Fibroblast of villous mesenchyme (primary cell): Measurements from ENCODE around the gene TTI1. TPM values are rescaled to one million over a fixed set of nuclear protein-coding genes. Genes with fewer than 3 reads are reported as not detected.

ENCODE experiments used
- DNase-seq: peaks from one replicate; pipeline ENCODE4 v3.0.0-alpha.2; 2010; ENCODE audit warnings: low read depth
- H3K4me3 ChIP-seq: 2 replicates; pipeline ENCODE4 v1.5.1; 2011; ENCODE audit warnings: low read depth, mild to moderate bottlenecking, low read length
- CTCF ChIP-seq: IDR thresholded peaks from 2 replicates; pipeline ENCODE4 v1.5.1; 2012; ENCODE audit warnings: low read depth, mild to moderate bottlenecking, low read length; ENCODE audit not compliant: insufficient read depth
- total RNA-seq: library from RNA; depleted of rRNA; stranded (reverse); fragments of >200 nt; gene quantifications from 2 replicates; pipeline ENCODE4 v1.2.3, GENCODE V29; 2012

Gene TTI1
- total RNA-seq, 1 donor: 24.2 TPM

GRCh38 chr20:37979021-37979985, 54.0 kb downstream of the TTI1 start:
- no peak overlapping the region for H3K4me3 ChIP-seq
- TF ChIP-seq CTCF: no peak
- DNase-seq: no peak

GRCh38 chr20:37977786-37978185, 55.5 kb downstream of the TTI1 start:
- no peak for DNase-seq
- H3K4me3 ChIP-seq: no peak overlapping the region
- TF ChIP-seq CTCF: no peak

GRCh38 chr20:37977338-37977737, 55.9 kb downstream of the TTI1 start:
- TF ChIP-seq CTCF: no peak
- DNase-seq: no peak
- no peak overlapping the region for H3K4me3 ChIP-seq

GRCh38 chr20:37976887-37977286, 56.4 kb downstream of the TTI1 start:
- H3K4me3 ChIP-seq: no peak overlapping the region
- no peak for DNase-seq
- no peak for TF ChIP-seq CTCF

GRCh38 chr20:37973059-37973910, 60.0 kb downstream of the TTI1 start:
- no peak for TF ChIP-seq CTCF
- DNase-seq: no peak
- H3K4me3 ChIP-seq: no peak overlapping the region

GRCh38 chr20:37972256-37973058, 60.8 kb downstream of the TTI1 start:
- H3K4me3 ChIP-seq: no peak overlapping the region
- DNase-seq: no peak
- no peak for TF ChIP-seq CTCF
